ENCODE measurements around the gene PROSER2.

PROSER2 gene

GRCh38 chr10:11908991-11909390 lies 85.8 kb downstream of the PROSER2 start:
- TF ChIP-seq, protein P1, sequence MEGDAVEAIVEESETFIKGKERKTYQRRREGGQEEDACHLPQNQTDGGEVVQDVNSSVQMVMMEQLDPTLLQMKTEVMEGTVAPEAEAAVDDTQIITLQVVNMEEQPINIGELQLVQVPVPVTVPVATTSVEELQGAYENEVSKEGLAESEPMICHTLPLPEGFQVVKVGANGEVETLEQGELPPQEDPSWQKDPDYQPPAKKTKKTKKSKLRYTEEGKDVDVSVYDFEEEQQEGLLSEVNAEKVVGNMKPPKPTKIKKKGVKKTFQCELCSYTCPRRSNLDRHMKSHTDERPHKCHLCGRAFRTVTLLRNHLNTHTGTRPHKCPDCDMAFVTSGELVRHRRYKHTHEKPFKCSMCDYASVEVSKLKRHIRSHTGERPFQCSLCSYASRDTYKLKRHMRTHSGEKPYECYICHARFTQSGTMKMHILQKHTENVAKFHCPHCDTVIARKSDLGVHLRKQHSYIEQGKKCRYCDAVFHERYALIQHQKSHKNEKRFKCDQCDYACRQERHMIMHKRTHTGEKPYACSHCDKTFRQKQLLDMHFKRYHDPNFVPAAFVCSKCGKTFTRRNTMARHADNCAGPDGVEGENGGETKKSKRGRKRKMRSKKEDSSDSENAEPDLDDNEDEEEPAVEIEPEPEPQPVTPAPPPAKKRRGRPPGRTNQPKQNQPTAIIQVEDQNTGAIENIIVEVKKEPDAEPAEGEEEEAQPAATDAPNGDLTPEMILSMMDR (conservative IDR thresholded peaks at IDR 0.05; ENCODE audit: control insufficient read depth, insufficient read depth, low read depth, low read length): no peak
- no peak overlapping the region for H3K4me3 ChIP-seq (ENCODE audit: control insufficient read depth, low read depth, low read length)
- no peak for DNase-seq (ENCODE audit: low read depth)

GRCh38 chr10:11909618-11910017 lies 86.5 kb downstream of the PROSER2 start:
- TF ChIP-seq, protein P1 (conservative IDR thresholded peaks at IDR 0.05; ENCODE audit: control insufficient read depth, insufficient read depth, low read depth, low read length): no peak
- DNase-seq (ENCODE audit: low read depth): no peak
- no peak overlapping the region for H3K4me3 ChIP-seq (ENCODE audit: control insufficient read depth, low read depth, low read length)

DNA sequence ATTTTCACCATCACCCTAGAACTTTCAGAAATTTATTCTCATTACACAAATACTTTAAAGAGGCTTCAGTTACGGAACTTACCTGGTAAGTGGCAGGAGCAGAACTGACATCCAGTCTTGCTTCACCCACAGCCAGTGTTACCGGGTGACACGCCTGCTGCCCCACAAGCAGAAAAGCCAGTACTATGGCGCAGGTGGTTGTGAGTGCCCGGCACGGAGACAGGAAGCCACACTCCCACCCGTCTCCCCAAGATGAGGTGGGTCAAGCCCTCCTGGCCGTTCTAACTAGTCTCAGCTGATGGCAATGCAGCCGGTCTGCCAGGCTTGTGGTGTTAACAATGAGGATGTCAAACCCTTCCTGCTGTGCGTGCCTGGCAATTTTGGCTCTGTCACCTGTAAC lies 86.9 kb downstream of the PROSER2 start:
- DNase-seq (ENCODE audit: low read depth): no peak
- no peak overlapping the region for H3K4me3 ChIP-seq (ENCODE audit: control insufficient read depth, low read depth, low read length)
- TF ChIP-seq, protein P1 (conservative IDR thresholded peaks at IDR 0.05; ENCODE audit: control insufficient read depth, insufficient read depth, low read depth, low read length): no peak

GRCh38 chr10:11913079-11913641 lies 90.0 kb downstream of the PROSER2 start:
- TF ChIP-seq, protein P1 (conservative IDR thresholded peaks at IDR 0.05; ENCODE audit: control insufficient read depth, insufficient read depth, low read depth, low read length): no peak
- no peak for DNase-seq (ENCODE audit: low read depth)
- no peak overlapping the region for H3K4me3 ChIP-seq (ENCODE audit: control insufficient read depth, low read depth, low read length)

- TF ChIP-seq, protein P1 (conservative IDR thresholded peaks at IDR 0.05; ENCODE audit: control insufficient read depth, insufficient read depth, low read depth, low read length): no peak
- DNase-seq (ENCODE audit: low read depth): no peak
- H3K4me3 ChIP-seq (ENCODE audit: control insufficient read depth, low read depth, low read length): no peak overlapping the region
Measured at GRCh38 chr10:11918384-11918783, 95.2 kb downstream of the PROSER2 start.

DNA sequence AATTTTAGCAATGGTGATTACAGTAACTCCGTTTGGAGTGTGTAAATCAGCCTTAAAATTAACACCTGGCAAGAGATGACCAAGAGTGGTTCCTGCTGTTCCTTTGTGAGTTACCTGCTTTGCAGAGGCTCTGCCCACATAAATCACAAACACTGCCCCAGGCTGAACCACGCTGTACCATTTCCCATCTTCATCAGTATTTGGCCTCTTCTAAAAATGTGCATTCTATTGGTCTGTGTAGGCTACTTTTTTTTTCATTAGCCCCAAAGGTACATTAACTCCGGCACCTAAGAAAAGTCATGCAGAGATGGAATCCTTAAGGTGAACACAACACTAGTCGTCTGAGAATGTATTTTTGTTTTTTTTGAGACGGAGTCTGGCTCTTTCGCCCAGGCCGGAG lies 96.1 kb downstream of the PROSER2 start:
- TF ChIP-seq, protein P1 (conservative IDR thresholded peaks at IDR 0.05; ENCODE audit: control insufficient read depth, insufficient read depth, low read depth, low read length): no peak
- H3K4me3 ChIP-seq (ENCODE audit: control insufficient read depth, low read depth, low read length): no peak overlapping the region
- DNase-seq (ENCODE audit: low read depth): no peak
